IMR-90 (cell line): ENCODE measurements around the gene CCSER2. TPM values are rescaled to one million over a fixed set of nuclear protein-coding genes. Genes with fewer than 3 reads are reported as not detected.

Experiments used
- ATAC-seq: fragments of 200-7000 bp; cut with Tn5 transposase; 2 replicates; pipeline ENCODE4 v1.9.1; 2020; ENCODE audit warnings: low read depth, mild to moderate bottlenecking, moderate library complexity
- BruUV-seq: library from RNA; stranded (reverse); fragments of 400-500 nt; replicated peaks from 2 replicates; lab custom pipeline; 2021; lab: Mats Ljungman, UMichigan
- CTCF ChIA-PET: fragments of 300-600 bp; formaldehyde crosslinking; extraction: SDS; loops from one replicate; lab custom pipeline; 2021; ENCODE audit warnings: antibody characterized with exemption; lab: Yijun Ruan, JAX
- POLR2A ChIA-PET: fragments of 300-600 bp; sonication (Branson Sonifier 250); formaldehyde crosslinking; loops from one replicate; lab custom pipeline; 2022; ENCODE audit warnings: antibody characterized with exemption; ENCODE audit not compliant: unreplicated experiment; lab: Charles Lee
- DNase-seq: peaks from one replicate; pipeline ENCODE4 v3.0.0; 2013
- H2AFZ ChIP-seq: replicated peaks from 2 replicates; pipeline ENCODE3; 2013; ENCODE audit warnings: low read length, mild to moderate bottlenecking; ENCODE audit not compliant: poor library complexity
- H2AK5ac ChIP-seq: 2 replicates; pipeline ENCODE4 v1.6.1; 2013; ENCODE audit warnings: low read depth, low read length, inconsistent platforms
- H2AK9ac ChIP-seq: replicated peaks from 2 replicates; pipeline ENCODE3; 2013; ENCODE audit warnings: mild to moderate bottlenecking, low read depth, low read length, moderate library complexity; ENCODE audit not compliant: poor library complexity
- H2BK120ac ChIP-seq: 2 replicates; pipeline ENCODE4 v1.6.1; 2013; ENCODE audit warnings: low read depth, low read length, inconsistent platforms
- H2BK15ac ChIP-seq: 3 replicates; pipeline ENCODE4 v1.6.1; 2013; ENCODE audit warnings: low read depth, low read length, inconsistent platforms
- H2BK20ac ChIP-seq: 2 replicates; pipeline ENCODE4 v1.6.1; 2013; ENCODE audit warnings: low read depth, mild to moderate bottlenecking, inconsistent platforms, low read length, moderate library complexity
- H2BK5ac ChIP-seq: 2 replicates; pipeline ENCODE4 v1.6.1; 2013; ENCODE audit warnings: mild to moderate bottlenecking, low read depth, low read length, inconsistent platforms; ENCODE audit not compliant: poor library complexity, severe bottlenecking
- H3K14ac ChIP-seq: replicated peaks from 2 replicates; pipeline ENCODE4 v1.6.1; 2013; ENCODE audit warnings: low read depth, low read length, inconsistent platforms
- H3K18ac ChIP-seq: 2 replicates; pipeline ENCODE4 v1.6.1; 2013; ENCODE audit warnings: low read depth, low read length, control low read depth
- H3K23ac ChIP-seq: 2 replicates; pipeline ENCODE4 v1.6.1; 2013; ENCODE audit warnings: low read depth, low read length, inconsistent platforms
- H3K27ac ChIP-seq: 2 replicates; pipeline ENCODE4 v1.5.1; 2013; ENCODE audit warnings: mild to moderate bottlenecking, control low read depth, low read length; ENCODE audit not compliant: insufficient read depth
- H3K27me3 ChIP-seq: 2 replicates; pipeline ENCODE4 v1.6.1; 2013; ENCODE audit warnings: low read length; ENCODE audit not compliant: control insufficient read depth, insufficient read depth
- H3K36me3 ChIP-seq: 2 replicates; pipeline ENCODE4 v1.6.1; 2013; ENCODE audit warnings: low read length, mixed read lengths; ENCODE audit not compliant: control insufficient read depth, insufficient read depth
- H3K4ac ChIP-seq: 2 replicates; pipeline ENCODE4 v1.6.1; 2013; ENCODE audit warnings: low read depth, low read length, inconsistent platforms
- H3K4me1 ChIP-seq: 2 replicates; pipeline ENCODE4 v1.6.1; 2013; ENCODE audit warnings: low read length, mixed read lengths; ENCODE audit not compliant: control insufficient read depth, insufficient read depth
- H3K4me2 ChIP-seq: 2 replicates; pipeline ENCODE4 v1.6.1; 2013; ENCODE audit warnings: low read depth, mild to moderate bottlenecking, control low read depth, low read length, moderate library complexity
- H3K4me3 ChIP-seq: 2 replicates; pipeline ENCODE4 v1.5.1; 2013; ENCODE audit warnings: low read depth, mild to moderate bottlenecking, control low read depth, low read length, moderate library complexity; ENCODE audit not compliant: insufficient read depth
- H3K56ac ChIP-seq: 2 replicates; pipeline ENCODE4 v1.6.1; 2013; ENCODE audit warnings: low read length, inconsistent platforms; ENCODE audit not compliant: insufficient read depth; ENCODE audit errors: extremely low read depth
- H3K79me1 ChIP-seq, 2 experiments: 2 replicates each; pipeline ENCODE4 v1.6.1; 2013; ENCODE audit warnings: low read length in 2 of 2, inconsistent platforms in 1 of 2, low read depth in 1 of 2
- H3K9ac ChIP-seq: 2 replicates; pipeline ENCODE4 v1.6.1; 2013; ENCODE audit warnings: low read depth, low read length, control low read depth
- H3K9me1 ChIP-seq: 2 replicates; pipeline ENCODE4 v1.6.1; 2013; ENCODE audit warnings: low read length, inconsistent platforms; ENCODE audit not compliant: insufficient read depth
- H3K9me3 ChIP-seq: 2 replicates; pipeline ENCODE4 v1.6.1; 2013; ENCODE audit warnings: low read length; ENCODE audit not compliant: control insufficient read depth, insufficient read depth
- H4K20me1 ChIP-seq: 2 replicates; pipeline ENCODE4 v1.6.1; 2013; ENCODE audit warnings: low read length, inconsistent platforms; ENCODE audit not compliant: insufficient read depth
- H4K5ac ChIP-seq: 2 replicates; pipeline ENCODE4 v1.6.1; 2013; ENCODE audit warnings: mild to moderate bottlenecking, low read depth, low read length, control low read depth
- H4K8ac ChIP-seq, 2 experiments: 2 replicates each; pipeline ENCODE4 v1.6.1; 2013; ENCODE audit warnings: low read depth in 2 of 2, low read length in 2 of 2, control low read depth in 1 of 2, inconsistent platforms in 1 of 2
- H4K91ac ChIP-seq: 2 replicates; pipeline ENCODE4 v1.6.1; 2013; ENCODE audit warnings: low read depth, low read length, inconsistent platforms; ENCODE audit not compliant: insufficient read depth
- BHLHE40 ChIP-seq: fragments of 150-350 bp; IDR thresholded peaks from 2 replicates; pipeline ENCODE4 v1.6.1; 2016; ENCODE audit warnings: mild to moderate bottlenecking, low read depth, low read length
- CEBPB ChIP-seq: IDR thresholded peaks from 2 replicates; pipeline ENCODE4 v1.6.1; 2012; ENCODE audit warnings: low read depth, low read length, improper control_type of control experiment
- CHD1 ChIP-seq: IDR thresholded peaks from 2 replicates; pipeline ENCODE4 v1.6.1; 2012; ENCODE audit warnings: low read depth, low read length, improper control_type of control experiment
- FOS ChIP-seq: fragments of 150-350 bp; IDR thresholded peaks from 2 replicates; pipeline ENCODE4 v1.6.1; 2016; ENCODE audit warnings: low read depth, low read length
- MAFK ChIP-seq: IDR thresholded peaks from 2 replicates; pipeline ENCODE4 v1.6.1; 2012; ENCODE audit warnings: low read depth, low read length, improper control_type of control experiment
- MAZ ChIP-seq: IDR thresholded peaks from 2 replicates; pipeline ENCODE4 v1.6.1; 2012; ENCODE audit warnings: low read depth, mild to moderate bottlenecking, low read length, improper control_type of control experiment, moderate library complexity, borderline replicate concordance
- NFE2L2 ChIP-seq: fragments of 150-350 bp; IDR thresholded peaks from 2 replicates; pipeline ENCODE4 v1.6.1; 2016; ENCODE audit warnings: low read depth, mild to moderate bottlenecking, low read length
- POLR2A ChIP-seq: IDR thresholded peaks from 2 replicates; pipeline ENCODE4 v1.6.1; 2012; ENCODE audit warnings: mild to moderate bottlenecking, low read depth, low read length
- RAD21 ChIP-seq: IDR thresholded peaks from 2 replicates; pipeline ENCODE4 v1.6.1; 2012; ENCODE audit warnings: low read length, improper control_type of control experiment
- RCOR1 ChIP-seq: IDR thresholded peaks from 2 replicates; pipeline ENCODE4 v1.6.1; 2012; ENCODE audit warnings: mild to moderate bottlenecking, low read length, improper control_type of control experiment; ENCODE audit not compliant: insufficient replicate concordance
- RFX5 ChIP-seq: IDR thresholded peaks from 2 replicates; pipeline ENCODE4 v1.8.0; 2012; ENCODE audit warnings: low read depth, mild to moderate bottlenecking, low read length, moderate library complexity
- SMC3 ChIP-seq: fragments of 150-350 bp; IDR thresholded peaks from 2 replicates; pipeline ENCODE4 v1.6.1; 2016; ENCODE audit warnings: low read depth, mild to moderate bottlenecking, antibody characterized with exemption, low read length, moderate library complexity
- WGBS, 2 experiments: methylation state at CpG; one replicate each; pipeline versions ENCODE4 v1.1.5 to v1.1.7; 2013; ENCODE audit warnings: missing lambda C conversion rate in 2 of 2; ENCODE audit not compliant: insufficient read length in 1 of 2; ENCODE audit errors: extremely low coverage in 2 of 2; 5-methylcytosine and 5-hydroxymethylcytosine counted together
- dilution Hi-C: fragments of 300-500 bp; cut with HindIII; formaldehyde crosslinking; loops from one replicate; pipeline ENCODE4 v1.14.3; 2018; ENCODE audit warnings: low sequenced_read_pairs; ENCODE audit not compliant: unreplicated experiment
- in situ Hi-C: fragments of 300-500 bp; cut with MboI; formaldehyde crosslinking; loops from 3 replicates; pipeline ENCODE4 v1.14.3; 2019; ENCODE audit warnings: low sequenced_read_pairs, inconsistent platforms, mixed read lengths
- intact Hi-C: fragments of 100-400 bp; cut with micrococcal nuclease; formaldehyde crosslinking; loops from 2 replicates; pipeline ENCODE4 v1.10.0; 2022
- polyA plus RNA-seq, 3 experiments: library from polyadenylated mRNA; depleted of rRNA; stranded (reverse); fragments of >200 nt; gene quantifications; 2 replicates each; pipeline ENCODE4 v1.2.3, GENCODE V29; 2012; ENCODE audit warnings: low replicate concordance in 1 of 3
- total RNA-seq: library from RNA; depleted of rRNA; stranded (reverse); fragments of >200 nt; gene quantifications from 2 replicates; pipeline ENCODE4 v1.2.3, GENCODE V29; 2012
- TF ChIP-seq, protein P1 (sequence below): conservative IDR thresholded peaks from 2 replicates; pipeline ENCODE4 v1.5.1; 2012; ENCODE audit warnings: mild to moderate bottlenecking, low read depth, low read length, improper control_type of control experiment
- TF ChIP-seq, protein P2 (sequence below): fragments of 150-350 bp; IDR thresholded peaks from 2 replicates; pipeline ENCODE4 v1.6.1; 2016; ENCODE audit warnings: low read depth, mild to moderate bottlenecking, low read length, moderate library complexity, borderline replicate concordance
- TF ChIP-seq, protein P3 (sequence below): fragments of 150-350 bp; IDR thresholded peaks from 2 replicates; pipeline ENCODE4 v1.6.1; 2017; ENCODE audit warnings: mild to moderate bottlenecking, antibody characterized with exemption, low read length, low read depth

Gene CCSER2
- total and polyA plus RNA-seq, 2 of the 4 experiments (the other 2 are of a cell fraction) = 20.4 to 31.7 TPM

DNA sequence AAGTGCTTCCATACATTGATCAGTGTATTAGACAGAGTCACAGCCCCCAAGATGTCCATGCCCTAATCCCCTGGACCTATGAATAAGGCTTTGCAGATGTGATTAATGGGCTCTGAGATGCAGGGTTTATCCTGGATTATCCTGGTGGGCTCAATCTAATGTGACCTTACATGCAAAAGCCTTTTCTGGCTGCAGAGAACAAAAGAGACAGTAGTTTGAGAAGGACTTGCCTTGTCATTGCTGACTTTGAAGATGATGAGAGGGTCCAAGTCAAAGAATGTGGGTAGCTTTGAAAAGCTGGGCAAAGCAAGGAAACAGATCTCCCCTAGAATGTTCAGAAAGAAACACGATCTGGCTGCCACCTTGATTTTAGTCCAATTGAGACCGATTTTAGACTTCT lies 238.7 kb downstream of the CCSER2 start:
- intact Hi-C loops (no loop called here), dilution Hi-C loops (no loop called here), in situ Hi-C loops (no loop called here)
- H3K4me1 ChIP-seq = no peaks in the 10 kb centered on the region
- ChIA-PET POLR2A (no interaction called here), CTCF (no interaction called here)
- H4K8ac ChIP-seq = no peak overlapping the region
- no peak overlapping the region for H4K91ac ChIP-seq
- no peak overlapping the region for H2BK5ac ChIP-seq
- 0% methylated on average over 1 of the region's 2 CpGs; no CpG with 5 or more reads in 1 of the 2 experiments for WGBS, 2 experiments
- no peaks in the 10 kb centered on the region for H3K9me1 ChIP-seq
- no peak overlapping the region for H3K18ac ChIP-seq
- H2AFZ ChIP-seq = no peak overlapping the region
- no peak overlapping the region for H2AK9ac ChIP-seq
- no peak overlapping the region for H3K27ac ChIP-seq
- no peak for TF ChIP-seq SMC3
- no peak for TF ChIP-seq FOS
- TF ChIP-seq RFX5 = no peak
- no peak for TF ChIP-seq NFE2L2
- TF ChIP-seq POLR2A = no peak
- TF ChIP-seq, protein P1, sequence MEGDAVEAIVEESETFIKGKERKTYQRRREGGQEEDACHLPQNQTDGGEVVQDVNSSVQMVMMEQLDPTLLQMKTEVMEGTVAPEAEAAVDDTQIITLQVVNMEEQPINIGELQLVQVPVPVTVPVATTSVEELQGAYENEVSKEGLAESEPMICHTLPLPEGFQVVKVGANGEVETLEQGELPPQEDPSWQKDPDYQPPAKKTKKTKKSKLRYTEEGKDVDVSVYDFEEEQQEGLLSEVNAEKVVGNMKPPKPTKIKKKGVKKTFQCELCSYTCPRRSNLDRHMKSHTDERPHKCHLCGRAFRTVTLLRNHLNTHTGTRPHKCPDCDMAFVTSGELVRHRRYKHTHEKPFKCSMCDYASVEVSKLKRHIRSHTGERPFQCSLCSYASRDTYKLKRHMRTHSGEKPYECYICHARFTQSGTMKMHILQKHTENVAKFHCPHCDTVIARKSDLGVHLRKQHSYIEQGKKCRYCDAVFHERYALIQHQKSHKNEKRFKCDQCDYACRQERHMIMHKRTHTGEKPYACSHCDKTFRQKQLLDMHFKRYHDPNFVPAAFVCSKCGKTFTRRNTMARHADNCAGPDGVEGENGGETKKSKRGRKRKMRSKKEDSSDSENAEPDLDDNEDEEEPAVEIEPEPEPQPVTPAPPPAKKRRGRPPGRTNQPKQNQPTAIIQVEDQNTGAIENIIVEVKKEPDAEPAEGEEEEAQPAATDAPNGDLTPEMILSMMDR = no peak
- no peak for TF ChIP-seq RAD21
- TF ChIP-seq CEBPB = no peak
- no peak for TF ChIP-seq MAFK
- TF ChIP-seq BHLHE40 = no peak
- no peak for TF ChIP-seq RCOR1
- TF ChIP-seq CHD1 = no peak
- no peak for TF ChIP-seq MAZ
- TF ChIP-seq, protein P2, sequence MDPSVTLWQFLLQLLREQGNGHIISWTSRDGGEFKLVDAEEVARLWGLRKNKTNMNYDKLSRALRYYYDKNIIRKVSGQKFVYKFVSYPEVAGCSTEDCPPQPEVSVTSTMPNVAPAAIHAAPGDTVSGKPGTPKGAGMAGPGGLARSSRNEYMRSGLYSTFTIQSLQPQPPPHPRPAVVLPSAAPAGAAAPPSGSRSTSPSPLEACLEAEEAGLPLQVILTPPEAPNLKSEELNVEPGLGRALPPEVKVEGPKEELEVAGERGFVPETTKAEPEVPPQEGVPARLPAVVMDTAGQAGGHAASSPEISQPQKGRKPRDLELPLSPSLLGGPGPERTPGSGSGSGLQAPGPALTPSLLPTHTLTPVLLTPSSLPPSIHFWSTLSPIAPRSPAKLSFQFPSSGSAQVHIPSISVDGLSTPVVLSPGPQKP = no peak
- TF ChIP-seq, protein P3, sequence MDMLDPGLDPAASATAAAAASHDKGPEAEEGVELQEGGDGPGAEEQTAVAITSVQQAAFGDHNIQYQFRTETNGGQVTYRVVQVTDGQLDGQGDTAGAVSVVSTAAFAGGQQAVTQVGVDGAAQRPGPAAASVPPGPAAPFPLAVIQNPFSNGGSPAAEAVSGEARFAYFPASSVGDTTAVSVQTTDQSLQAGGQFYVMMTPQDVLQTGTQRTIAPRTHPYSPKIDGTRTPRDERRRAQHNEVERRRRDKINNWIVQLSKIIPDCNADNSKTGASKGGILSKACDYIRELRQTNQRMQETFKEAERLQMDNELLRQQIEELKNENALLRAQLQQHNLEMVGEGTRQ = no peak
- H4K5ac ChIP-seq = no peak overlapping the region
- no peak overlapping the region for H3K4me3 ChIP-seq
- no peak overlapping the region for H3K56ac ChIP-seq
- no peaks in the 10 kb centered on the region for H3K79me1 ChIP-seq
- H3K23ac ChIP-seq = no peak overlapping the region
- H4K20me1 ChIP-seq = no peaks in the 10 kb centered on the region
- no peak overlapping the region for H2BK15ac ChIP-seq
- H3K4ac ChIP-seq = no peak overlapping the region
- no peak overlapping the region for H2BK120ac ChIP-seq
- no peak overlapping the region for H3K9ac ChIP-seq
- no peak overlapping the region for H3K14ac ChIP-seq
- no peak for ATAC-seq
- H3K36me3 ChIP-seq = no peaks in the 10 kb centered on the region
- H3K4me2 ChIP-seq = no peak overlapping the region
- BruUV-seq = no TSS peak
- no peaks in the 10 kb centered on the region for H3K9me3 ChIP-seq
- H2AK5ac ChIP-seq = no peak overlapping the region
- H3K27me3 ChIP-seq = no peaks in the 10 kb centered on the region; the same call in 1 of the 2 replicates
- H2BK20ac ChIP-seq = no peak overlapping the region
- DNase-seq = no peak
